ENCODE data around the gene PLXNA1.

GRCh38 chr3:127022849-127023248, 39.9 kb downstream of the PLXNA1 start:
- TF ChIP-seq, protein P1, sequence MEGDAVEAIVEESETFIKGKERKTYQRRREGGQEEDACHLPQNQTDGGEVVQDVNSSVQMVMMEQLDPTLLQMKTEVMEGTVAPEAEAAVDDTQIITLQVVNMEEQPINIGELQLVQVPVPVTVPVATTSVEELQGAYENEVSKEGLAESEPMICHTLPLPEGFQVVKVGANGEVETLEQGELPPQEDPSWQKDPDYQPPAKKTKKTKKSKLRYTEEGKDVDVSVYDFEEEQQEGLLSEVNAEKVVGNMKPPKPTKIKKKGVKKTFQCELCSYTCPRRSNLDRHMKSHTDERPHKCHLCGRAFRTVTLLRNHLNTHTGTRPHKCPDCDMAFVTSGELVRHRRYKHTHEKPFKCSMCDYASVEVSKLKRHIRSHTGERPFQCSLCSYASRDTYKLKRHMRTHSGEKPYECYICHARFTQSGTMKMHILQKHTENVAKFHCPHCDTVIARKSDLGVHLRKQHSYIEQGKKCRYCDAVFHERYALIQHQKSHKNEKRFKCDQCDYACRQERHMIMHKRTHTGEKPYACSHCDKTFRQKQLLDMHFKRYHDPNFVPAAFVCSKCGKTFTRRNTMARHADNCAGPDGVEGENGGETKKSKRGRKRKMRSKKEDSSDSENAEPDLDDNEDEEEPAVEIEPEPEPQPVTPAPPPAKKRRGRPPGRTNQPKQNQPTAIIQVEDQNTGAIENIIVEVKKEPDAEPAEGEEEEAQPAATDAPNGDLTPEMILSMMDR (IDR thresholded peaks at IDR 0.05): no peak
- no peak for TF ChIP-seq POLR2A (IDR thresholded peaks at IDR 0.05)

Data from uterus (tissue), 2 donors.